Mucosa of rectum (tissue), 2 donors: Measurements from ENCODE around the gene CUBN.

Experiments used
- H3K27ac ChIP-seq, 2 donors: one replicate each; pipeline ENCODE4 v1.7.0; 2013; ENCODE audit warnings: inconsistent platforms in 2 of 2, low read depth in 2 of 2, low read length in 2 of 2
- H3K27me3 ChIP-seq, 2 donors: one replicate each; pipeline ENCODE4 v1.7.0; 2013; ENCODE audit warnings: low read length in 2 of 2; ENCODE audit not compliant: control insufficient read depth in 2 of 2, insufficient read depth in 2 of 2
- H3K36me3 ChIP-seq, 2 donors: one replicate each; pipeline ENCODE4 v1.7.0; 2013; ENCODE audit warnings: low read length in 2 of 2; ENCODE audit not compliant: control insufficient read depth in 2 of 2, insufficient read depth in 2 of 2
- H3K4me1 ChIP-seq, 2 donors: one replicate each; pipeline ENCODE4 v1.7.0; 2013; ENCODE audit warnings: low read length in 2 of 2, mild to moderate bottlenecking in 1 of 2; ENCODE audit not compliant: control insufficient read depth in 2 of 2, insufficient read depth in 2 of 2
- H3K4me3 ChIP-seq, 2 donors: one replicate each; pipeline ENCODE4 v1.7.0; 2013; ENCODE audit warnings: low read length in 2 of 2
- H3K9ac ChIP-seq, 2 donors: one replicate each; pipeline ENCODE4 v1.7.0; 2013; ENCODE audit warnings: low read length in 2 of 2, low read depth in 1 of 2, mild to moderate bottlenecking in 1 of 2
- H3K9me3 ChIP-seq, 2 donors: one replicate each; pipeline ENCODE4 v1.7.0; 2013; ENCODE audit warnings: low read length in 2 of 2; ENCODE audit not compliant: control insufficient read depth in 2 of 2
- donor health status: healthy.
- donor health status: Normal muscosa, but diverticular disease.

CUBN gene

GRCh38 chr10:17075533-17076359 is 53.9 kb downstream of the CUBN start:
- no peaks in the 10 kb centered on the region for H3K27me3 ChIP-seq
- H3K27ac ChIP-seq, result no peak overlapping the region
- no peak overlapping the region for H3K4me3 ChIP-seq
- H3K36me3 ChIP-seq, result no peaks in the 10 kb centered on the region
- H3K9ac ChIP-seq, result no peak overlapping the region
- no peaks in the 10 kb centered on the region for H3K4me1 ChIP-seq
- H3K9me3 ChIP-seq, result no peaks in the 10 kb centered on the region

GRCh38 chr10:17074541-17074847 is 55.1 kb downstream of the CUBN start:
- H3K4me3 ChIP-seq, result no peak overlapping the region
- H3K27ac ChIP-seq, result no peak overlapping the region

GRCh38 chr10:17073725-17074540 is 55.7 kb downstream of the CUBN start:
- no peaks in the 10 kb centered on the region for H3K9me3 ChIP-seq
- H3K27ac ChIP-seq, result no peak overlapping the region
- H3K9ac ChIP-seq, result no peak overlapping the region
- no peaks in the 10 kb centered on the region for H3K36me3 ChIP-seq
- H3K4me3 ChIP-seq, result no peak overlapping the region
- H3K4me1 ChIP-seq, result no peaks in the 10 kb centered on the region
- H3K27me3 ChIP-seq, result no peaks in the 10 kb centered on the region

More at GRCh38 chr10:17074541-17074847, 55.1 kb downstream of the CUBN start:
- H3K9me3 ChIP-seq, result no peaks in the 10 kb centered on the region
- no peaks in the 10 kb centered on the region for H3K36me3 ChIP-seq
- H3K27me3 ChIP-seq, result no peaks in the 10 kb centered on the region
- no peak overlapping the region for H3K9ac ChIP-seq
- no peaks in the 10 kb centered on the region for H3K4me1 ChIP-seq

GRCh38 chr10:17068953-17069352 is 60.7 kb downstream of the CUBN start:
- H3K27ac ChIP-seq, result no peak overlapping the region
- no peaks in the 10 kb centered on the region for H3K27me3 ChIP-seq
- no peak overlapping the region for H3K4me3 ChIP-seq
- H3K4me1 ChIP-seq, result no peaks in the 10 kb centered on the region
- H3K9me3 ChIP-seq, result no peaks in the 10 kb centered on the region
- H3K9ac ChIP-seq, result no peak overlapping the region
- H3K36me3 ChIP-seq, result no peaks in the 10 kb centered on the region

GRCh38 chr10:17067376-17068264 is 62.0 kb downstream of the CUBN start:
- no peaks in the 10 kb centered on the region for H3K36me3 ChIP-seq
- H3K27me3 ChIP-seq, result no peaks in the 10 kb centered on the region
- H3K9me3 ChIP-seq, result no peaks in the 10 kb centered on the region

GRCh38 chr10:17066807-17067206 is 62.8 kb downstream of the CUBN start:
- Histone ChIP-seq H3K27ac (no peak overlapping the region), H3K4me3 (no peak overlapping the region), H3K27me3 (no peaks in the 10 kb centered on the region), H3K4me1 (no peaks in the 10 kb centered on the region), H3K9me3 (no peaks in the 10 kb centered on the region), H3K9ac (no peak overlapping the region), H3K36me3 (no peaks in the 10 kb centered on the region)

More at GRCh38 chr10:17067376-17068264, 62.0 kb downstream of the CUBN start:
- H3K4me3 ChIP-seq, result no peak overlapping the region
- H3K4me1 ChIP-seq, result no peaks in the 10 kb centered on the region
- H3K27ac ChIP-seq, result no peak overlapping the region
- H3K9ac ChIP-seq, result no peak overlapping the region

- H3K36me3 ChIP-seq, result no peaks in the 10 kb centered on the region
- H3K4me3 ChIP-seq, result no peak overlapping the region
- H3K27me3 ChIP-seq, result no peaks in the 10 kb centered on the region
- H3K9ac ChIP-seq, result no peak overlapping the region
- no peaks in the 10 kb centered on the region for H3K9me3 ChIP-seq
- no peaks in the 10 kb centered on the region for H3K4me1 ChIP-seq
- H3K27ac ChIP-seq, result no peak overlapping the region
These were observed 63.6 kb downstream of the CUBN start for GRCh38 chr10:17066000-17066399.

- Histone ChIP-seq H3K9me3 (no peaks in the 10 kb centered on the region), H3K4me1 (no peaks in the 10 kb centered on the region), H3K9ac (no peak overlapping the region), H3K4me3 (no peak overlapping the region), H3K27ac (no peak overlapping the region), H3K36me3 (no peaks in the 10 kb centered on the region), H3K27me3 (no peaks in the 10 kb centered on the region)
These were observed 64.3 kb downstream of the CUBN start for GRCh38 chr10:17065273-17065672.

GRCh38 chr10:17064435-17064834 is 65.2 kb downstream of the CUBN start:
- H3K9ac ChIP-seq, result no peak overlapping the region
- H3K4me3 ChIP-seq, result no peak overlapping the region
- no peaks in the 10 kb centered on the region for H3K27me3 ChIP-seq
- H3K36me3 ChIP-seq, result no peaks in the 10 kb centered on the region
- H3K27ac ChIP-seq, result no peak overlapping the region
- H3K4me1 ChIP-seq, result no peaks in the 10 kb centered on the region
- H3K9me3 ChIP-seq, result no peaks in the 10 kb centered on the region
